Activated CD4-positive, alpha-beta T cell treated with anti-CD3 and anti-CD28 coated beads for 36 hours (primary cell): ENCODE data around the gene DCAF11. TPM values are rescaled to one million over a fixed set of nuclear protein-coding genes. Genes with fewer than 3 reads are reported as not detected.

Experiments
- ATAC-seq: fragments of 200-7000 bp; cut with Tn5 transposase; one replicate; pipeline ENCODE4 v1.10.0; 2021; ENCODE audit warnings: mild to moderate bottlenecking, moderate library complexity
- CTCF ChIA-PET: fragments of 350-600 bp; sonication (Branson Sonifier 250); formaldehyde crosslinking; loops from one replicate; lab custom pipeline; 2021; ENCODE audit warnings: antibody characterized with exemption; lab: Charles Lee
- POLR2A ChIA-PET: fragments of 350-600 bp; sonication (Branson Sonifier 250); formaldehyde crosslinking; loops from one replicate; lab custom pipeline; 2021; ENCODE audit warnings: antibody characterized with exemption, inconsistent platforms; lab: Charles Lee
- DNase-seq: peaks from one replicate; pipeline ENCODE4 v3.0.0-alpha.2; 2020
- H3K27ac Mint-ChIP-seq: one replicate; pipeline ENCODE4 v1.8.0; 2021; ENCODE audit warnings: mixed read lengths
- H3K27me3 Mint-ChIP-seq: one replicate; pipeline ENCODE4 v1.8.0; 2021; ENCODE audit warnings: mixed read lengths
- H3K36me3 Mint-ChIP-seq: one replicate; pipeline ENCODE4 v1.8.0; 2021; ENCODE audit warnings: low read depth, mixed read lengths
- H3K4me1 Mint-ChIP-seq: one replicate; pipeline ENCODE4 v1.8.0; 2021; ENCODE audit warnings: mixed read lengths
- H3K4me3 Mint-ChIP-seq: one replicate; pipeline ENCODE4 v1.8.0; 2021; ENCODE audit warnings: mild to moderate bottlenecking, moderate library complexity, mixed read lengths
- H3K9me3 Mint-ChIP-seq: one replicate; pipeline ENCODE4 v1.8.0; 2021; ENCODE audit warnings: low read depth, mixed read lengths
- intact Hi-C, 2 experiments: fragments of 100-400 bp; cut with DNase I in 1 of 2; cut with micrococcal nuclease in 1 of 2; formaldehyde crosslinking; loops; one replicate each; pipeline versions ENCODE4 v1.14.2 to v1.15.1; 2022 to 2024; cut with DNase I, micrococcal nuclease
- total RNA-seq, 2 experiments: library from RNA; stranded (reverse); gene quantifications; one replicate each; pipeline ENCODE4 v1.2.3, GENCODE V29; 2021

Gene DCAF11
- total RNA-seq, 2 experiments from 2014 or later, result 74.0 to 86.2 TPM

DNA sequence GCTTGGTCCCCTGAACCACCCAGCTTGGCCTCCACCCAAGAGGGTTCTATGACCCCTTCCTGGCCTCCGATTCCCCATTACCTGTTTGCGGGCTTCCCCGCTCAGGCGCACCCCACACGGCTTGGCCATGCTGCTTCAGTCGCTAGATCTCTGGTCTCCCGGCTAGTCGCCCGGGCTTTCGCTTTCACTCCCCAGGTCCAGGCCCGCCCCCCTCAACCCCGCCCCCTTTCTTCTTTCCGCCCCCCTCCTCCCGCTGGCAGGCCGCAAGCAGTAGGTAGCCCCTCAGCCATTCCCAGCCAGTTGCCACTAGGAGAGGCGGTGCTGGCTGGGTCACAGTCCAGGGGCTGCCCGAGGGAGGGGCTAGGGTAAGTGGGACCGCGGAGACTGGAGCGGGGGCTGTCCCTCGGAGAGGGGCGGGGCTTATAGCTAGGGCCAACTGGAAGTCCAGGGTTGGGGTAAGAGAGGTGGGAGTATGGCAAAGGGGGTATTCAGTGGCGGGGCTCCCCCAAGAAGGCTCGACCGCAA is 31.9 kb downstream of the DCAF11 start, which contains the start of gene PSME2:
Gene PSME2, minus strand, starts transcription at position 158 of the 525 bp plus-strand sequence. Its CDS starts 29 bp downstream, at position 129.
- Mint-ChIP-seq H3K4me3 (peak within 1 kb of the TSS; percentile 94), H3K27me3 (no peaks in the 10 kb centered on the region), H3K27ac (peak within 1 kb of the TSS; percentile 97), H3K9me3 (no peaks in the 10 kb centered on the region), H3K4me1 (peaks cover 61% of the 10 kb centered on the region), H3K36me3 (peaks cover 74% of the 10 kb centered on the region)
- intact Hi-C loops, result loop anchor here (1.0 to 10.0 kb wide), 11 partner anchors 10 to 1112 kb away; partner anchors contain the start of genes ACIN1 (in 1 of the 2), C14orf119 (in 1 of the 2), CHMP4A (in 1 of the 2) and DCAF11 (in 1 of the 2)
- ChIA-PET POLR2A (interaction anchor here (0.5 to 4.1 kb wide), 12 partner anchors 8 to 857 kb away, joined by 3 to 36 read pairs (median 5); partner anchors contain the start of genes DCAF11, IRF9, NRL and PABPN1), CTCF (interaction anchor here (0.6 to 3.6 kb wide), 19 partner anchors 9 to 1089 kb away, joined by 3 to 43 read pairs (median 4); partner anchors contain the start of genes CIDEB, DCAF11, IPO4 and IRF9)
- ATAC-seq (peak; percentile 74), DNase-seq (peak; percentile 95)

DNA sequence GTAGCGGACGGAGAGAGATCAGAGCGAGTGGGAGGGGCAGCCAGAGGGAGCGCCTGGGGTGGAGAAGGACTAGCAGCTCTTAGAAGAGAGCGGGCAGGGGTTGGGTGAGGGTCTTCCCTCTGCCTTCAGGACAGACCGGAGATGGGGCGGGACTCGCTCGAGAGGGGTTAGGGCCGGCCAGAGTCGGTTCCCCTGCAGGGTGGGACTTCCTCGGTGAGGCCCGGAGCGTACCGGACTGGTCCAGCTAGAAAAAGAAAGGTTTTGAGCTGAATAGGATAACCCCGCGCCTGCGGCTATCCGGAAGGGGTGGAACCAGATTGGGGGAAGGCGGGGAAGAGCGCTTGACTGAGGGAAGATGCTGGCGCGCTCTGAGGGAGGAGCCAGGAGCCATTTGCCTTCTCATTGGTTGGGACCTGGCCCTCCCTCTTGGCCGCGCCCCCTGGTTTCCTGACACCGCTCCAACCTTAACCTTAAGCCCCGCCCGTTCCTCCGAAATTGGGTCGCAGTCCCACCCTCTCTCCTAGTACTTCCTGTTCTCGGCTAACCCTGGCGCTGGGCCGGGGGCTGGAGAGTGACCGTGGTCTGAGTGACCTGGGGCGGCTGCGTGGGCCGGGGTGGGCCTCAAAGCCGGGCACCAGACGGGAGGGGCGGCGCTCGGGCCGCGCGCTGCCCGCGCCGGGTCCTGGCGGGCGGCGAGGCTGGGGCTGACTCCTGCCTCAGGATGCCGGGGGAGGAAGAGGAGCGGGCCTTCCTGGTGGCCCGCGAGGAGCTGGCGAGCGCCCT is 32.6 kb downstream of the DCAF11 start, which contains the start of gene RNF31:
Gene RNF31, plus strand, starts transcription at position 521 of the 783 bp plus-strand sequence. Its CDS starts 201 bp downstream, at position 722.
- DNase-seq, result peak; percentile 99
- intact Hi-C loops, result loop anchor here (1.0 to 10.0 kb wide), 18 partner anchors 11 to 1112 kb away; partner anchors contain the start of genes CHMP4A (in 2 of the 2), DCAF11 (in 2 of the 2), IPO4 (in 2 of the 2) and IRF9 (in 2 of the 2)
- ATAC-seq, result peak; percentile 89
- peak within 1 kb of the TSS; percentile 94 for H3K4me3 Mint-ChIP-seq
- H3K27me3 Mint-ChIP-seq, result no peaks in the 10 kb centered on the region
- peak within 1 kb of the TSS; percentile 97 for H3K27ac Mint-ChIP-seq
- ChIA-PET POLR2A (interaction anchor here (0.5 to 4.1 kb wide), 12 partner anchors 9 to 858 kb away, joined by 3 to 36 read pairs (median 5); partner anchors contain the start of genes DCAF11, IRF9, NRL and PABPN1), CTCF (interaction anchor here (0.6 to 3.6 kb wide), 19 partner anchors 9 to 193 kb away, joined by 3 to 43 read pairs (median 4); partner anchors contain the start of genes CIDEB, DCAF11, IPO4 and IRF9)
- H3K4me1 Mint-ChIP-seq, result peaks cover 57% of the 10 kb centered on the region
- H3K36me3 Mint-ChIP-seq, result peaks cover 73% of the 10 kb centered on the region
- no peaks in the 10 kb centered on the region for H3K9me3 Mint-ChIP-seq

DNA sequence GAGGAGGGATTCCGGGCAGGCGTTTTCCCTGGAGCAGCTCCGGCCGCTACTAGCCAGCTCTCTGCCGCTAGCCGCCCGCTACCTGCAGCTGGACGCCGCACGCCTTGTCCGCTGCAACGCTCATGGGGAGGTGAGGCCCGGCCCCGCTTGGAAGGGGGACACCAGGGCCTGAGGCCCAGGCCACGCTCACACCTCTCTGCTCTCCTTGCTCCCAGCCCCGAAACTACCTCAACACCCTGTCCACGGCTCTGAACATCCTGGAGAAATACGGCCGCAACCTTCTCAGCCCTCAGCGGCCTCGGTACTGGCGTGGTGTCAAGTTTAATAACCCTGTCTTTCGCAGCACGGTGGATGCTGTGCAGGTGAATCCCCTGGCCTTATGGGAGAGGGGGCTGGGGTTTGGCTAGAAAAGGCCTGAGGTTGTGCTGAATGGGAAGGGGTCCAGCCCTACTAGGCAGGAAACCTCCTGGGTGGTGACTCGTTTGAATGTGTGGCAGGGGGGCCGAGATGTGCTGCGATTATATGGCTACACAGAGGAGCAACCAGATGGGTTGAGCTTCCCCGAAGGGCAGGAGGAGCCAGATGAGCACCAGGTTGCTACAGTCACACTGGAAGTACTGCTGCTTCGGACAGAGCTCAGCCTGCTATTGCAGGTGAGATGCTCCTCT is 33.3 kb downstream of the DCAF11 start:
- ChIA-PET POLR2A (interaction anchor here (1.7 to 4.1 kb wide), 4 partner anchors 13 to 95 kb away, joined by 6 to 36 read pairs (median 14); partner anchors contain the start of genes DCAF11, IRF9, NRL and PCK2), CTCF (interaction anchor here (0.6 to 3.6 kb wide), 12 partner anchors 8 to 516 kb away, joined by 3 to 43 read pairs (median 5); partner anchors contain the start of genes CIDEB, DCAF11, IRF9 and NRL)
- intact Hi-C loops, result loop anchor here (1.0 to 10.0 kb wide), 17 partner anchors 12 to 1113 kb away; partner anchors contain the start of genes CHMP4A (in 2 of the 2), IPO4 (in 2 of the 2), IRF9 (in 2 of the 2) and ACIN1 (in 1 of the 2)
- Mint-ChIP-seq H3K27me3 (no peaks in the 10 kb centered on the region), H3K4me3 (peak overlapping the region; percentile 94), H3K36me3 (peaks cover 69% of the 10 kb centered on the region), H3K27ac (peak overlapping the region; percentile 78), H3K4me1 (peaks cover 53% of the 10 kb centered on the region), H3K9me3 (no peaks in the 10 kb centered on the region)
- peak; percentile 29 for DNase-seq
- ATAC-seq, result no peak

DNA sequence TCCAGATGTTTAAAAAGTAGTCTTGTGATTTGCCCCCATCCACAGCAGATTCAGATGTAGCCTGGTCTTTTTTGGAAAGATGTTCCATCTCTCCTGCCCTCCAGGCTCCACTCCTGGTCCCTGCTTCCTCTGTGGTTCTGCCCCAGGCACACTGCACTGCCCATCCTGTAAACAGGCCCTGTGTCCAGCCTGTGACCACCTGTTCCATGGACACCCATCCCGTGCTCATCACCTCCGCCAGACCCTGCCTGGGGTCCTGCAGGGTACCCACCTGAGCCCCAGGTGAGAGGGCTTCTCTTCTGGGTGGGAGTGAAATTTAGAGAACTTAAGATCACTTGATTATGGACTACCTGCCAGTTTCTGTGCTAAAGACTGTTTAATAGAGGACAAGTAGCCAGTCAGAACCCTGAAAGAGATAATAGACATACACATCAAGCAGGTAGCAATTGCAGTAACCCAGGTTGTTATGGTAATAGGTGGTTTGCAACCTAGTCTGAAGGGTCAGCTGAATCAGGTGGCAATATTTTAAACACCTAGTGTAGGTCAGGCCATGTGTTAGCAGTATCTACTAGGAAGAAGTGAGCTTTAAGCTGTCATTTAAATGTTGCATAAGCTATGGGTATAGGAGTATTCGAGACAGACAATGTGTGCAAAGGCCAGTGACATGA is 34.9 kb downstream of the DCAF11 start:
- peak overlapping the region; percentile 94 for H3K4me3 Mint-ChIP-seq
- DNase-seq (no peak), ATAC-seq (no peak)
- POLR2A ChIA-PET, result no interaction called here
- peaks cover 58% of the 10 kb centered on the region for H3K36me3 Mint-ChIP-seq
- CTCF ChIA-PET, result interaction anchor here (1.0 to 2.7 kb wide), 4 partner anchors 11 to 41 kb away, joined by 4 to 21 read pairs (median 7); partner anchors contain the start of genes DCAF11, IRF9 and NRL
- H3K27ac Mint-ChIP-seq, result no peak overlapping the region
- H3K4me1 Mint-ChIP-seq, result peaks cover 38% of the 10 kb centered on the region
- intact Hi-C loops, result loop anchor here (5.0 to 10.0 kb wide), 4 partner anchors 148 to 1115 kb away; partner anchors contain the start of genes ACIN1 (in 1 of the 2), C14orf119 (in 1 of the 2), DHRS1 (in 1 of the 2) and NGDN (in 1 of the 2)
- H3K9me3 Mint-ChIP-seq, result no peaks in the 10 kb centered on the region
- H3K27me3 Mint-ChIP-seq, result no peaks in the 10 kb centered on the region

DNA sequence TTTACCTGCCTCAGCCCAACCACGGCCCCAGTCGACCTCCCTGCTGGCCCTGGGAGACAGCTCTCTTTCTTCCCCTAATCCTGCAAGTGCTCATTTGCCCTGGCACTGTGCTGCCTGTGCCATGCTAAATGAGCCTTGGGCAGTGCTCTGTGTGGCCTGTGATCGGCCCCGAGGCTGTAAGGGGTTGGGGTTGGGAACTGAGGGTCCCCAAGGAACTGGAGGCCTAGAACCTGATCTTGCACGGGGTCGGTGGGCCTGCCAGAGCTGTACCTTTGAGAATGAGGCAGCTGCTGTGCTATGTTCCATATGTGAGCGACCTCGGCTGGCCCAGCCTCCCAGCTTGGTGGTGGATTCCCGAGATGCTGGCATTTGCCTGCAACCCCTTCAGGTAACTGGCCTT is 35.5 kb downstream of the DCAF11 start:
- no peaks in the 10 kb centered on the region for H3K27me3 Mint-ChIP-seq
- DNase-seq, result no peak
- ATAC-seq, result no peak
- ChIA-PET POLR2A (no interaction called here), CTCF (interaction anchor here (0.5 to 2.7 kb wide), 4 partner anchors 11 to 81 kb away, joined by 3 to 21 read pairs (median 7); partner anchors contain the start of genes DCAF11, IRF9 and NRL)
- peaks cover 60% of the 10 kb centered on the region for H3K36me3 Mint-ChIP-seq
- peaks cover 32% of the 10 kb centered on the region for H3K4me1 Mint-ChIP-seq
- H3K9me3 Mint-ChIP-seq, result no peaks in the 10 kb centered on the region
- intact Hi-C loops, result no loop called here
- no peak overlapping the region for H3K27ac Mint-ChIP-seq
- H3K4me3 Mint-ChIP-seq, result no peak overlapping the region

DNA sequence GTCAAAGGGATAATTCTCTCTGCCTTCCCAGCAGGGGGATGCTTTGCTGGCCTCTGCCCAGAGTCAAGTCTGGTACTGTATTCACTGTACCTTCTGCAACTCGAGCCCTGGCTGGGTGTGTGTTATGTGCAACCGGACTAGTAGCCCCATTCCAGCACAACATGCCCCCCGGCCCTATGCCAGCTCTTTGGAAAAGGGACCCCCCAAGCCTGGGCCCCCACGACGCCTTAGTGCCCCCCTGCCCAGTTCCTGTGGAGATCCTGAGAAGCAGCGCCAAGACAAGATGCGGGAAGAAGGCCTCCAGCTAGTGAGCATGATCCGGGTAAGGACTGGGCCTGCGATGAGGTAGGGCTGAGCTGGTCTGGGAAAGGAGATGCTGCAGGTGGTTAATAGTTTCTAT is 36.0 kb downstream of the DCAF11 start:
- H3K27ac Mint-ChIP-seq, result no peak overlapping the region
- DNase-seq, result no peak
- intact Hi-C loops, result no loop called here
- POLR2A ChIA-PET, result no interaction called here
- peaks cover 59% of the 10 kb centered on the region for H3K36me3 Mint-ChIP-seq
- H3K9me3 Mint-ChIP-seq, result no peaks in the 10 kb centered on the region
- CTCF ChIA-PET, result interaction anchor here (0.5 to 2.7 kb wide), 4 partner anchors 10 to 81 kb away, joined by 3 to 21 read pairs (median 7); partner anchors contain the start of genes DCAF11, IRF9 and NRL
- no peaks in the 10 kb centered on the region for H3K27me3 Mint-ChIP-seq
- no peak overlapping the region for H3K4me3 Mint-ChIP-seq
- ATAC-seq, result no peak
- H3K4me1 Mint-ChIP-seq, result peaks cover 27% of the 10 kb centered on the region

DNA sequence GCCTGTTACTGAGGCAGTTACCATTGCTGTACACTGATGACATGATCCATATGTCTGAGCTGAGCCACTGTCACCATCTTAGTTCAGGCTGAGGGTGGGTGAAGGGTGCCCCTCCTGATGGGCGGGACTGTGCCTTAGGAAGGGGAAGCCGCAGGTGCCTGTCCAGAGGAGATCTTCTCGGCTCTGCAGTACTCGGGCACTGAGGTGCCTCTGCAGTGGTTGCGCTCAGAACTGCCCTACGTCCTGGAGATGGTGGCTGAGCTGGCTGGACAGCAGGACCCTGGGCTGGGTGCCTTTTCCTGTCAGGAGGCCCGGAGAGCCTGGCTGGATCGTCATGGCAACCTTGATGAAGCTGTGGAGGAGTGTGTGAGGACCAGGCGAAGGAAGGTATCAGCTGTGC is 36.4 kb downstream of the DCAF11 start:
- H3K4me1 Mint-ChIP-seq, result peaks cover 25% of the 10 kb centered on the region
- no peak for ATAC-seq
- no peak for DNase-seq
- no peak overlapping the region for H3K27ac Mint-ChIP-seq
- intact Hi-C loops, result no loop called here
- H3K4me3 Mint-ChIP-seq, result no peak overlapping the region
- ChIA-PET CTCF (interaction anchor here (2.4 to 2.7 kb wide), 2 partner anchors 10 to 42 kb away, joined by 10 to 21 read pairs; partner anchors contain the start of gene IRF9), POLR2A (interaction anchor here (0.8 to 1.2 kb wide), 2 partner anchors 9 to 11 kb away, joined by 4 to 5 read pairs; partner anchors contain the start of gene IRF9)
- H3K9me3 Mint-ChIP-seq, result no peaks in the 10 kb centered on the region
- H3K27me3 Mint-ChIP-seq, result no peaks in the 10 kb centered on the region
- H3K36me3 Mint-ChIP-seq, result peaks cover 59% of the 10 kb centered on the region

DNA sequence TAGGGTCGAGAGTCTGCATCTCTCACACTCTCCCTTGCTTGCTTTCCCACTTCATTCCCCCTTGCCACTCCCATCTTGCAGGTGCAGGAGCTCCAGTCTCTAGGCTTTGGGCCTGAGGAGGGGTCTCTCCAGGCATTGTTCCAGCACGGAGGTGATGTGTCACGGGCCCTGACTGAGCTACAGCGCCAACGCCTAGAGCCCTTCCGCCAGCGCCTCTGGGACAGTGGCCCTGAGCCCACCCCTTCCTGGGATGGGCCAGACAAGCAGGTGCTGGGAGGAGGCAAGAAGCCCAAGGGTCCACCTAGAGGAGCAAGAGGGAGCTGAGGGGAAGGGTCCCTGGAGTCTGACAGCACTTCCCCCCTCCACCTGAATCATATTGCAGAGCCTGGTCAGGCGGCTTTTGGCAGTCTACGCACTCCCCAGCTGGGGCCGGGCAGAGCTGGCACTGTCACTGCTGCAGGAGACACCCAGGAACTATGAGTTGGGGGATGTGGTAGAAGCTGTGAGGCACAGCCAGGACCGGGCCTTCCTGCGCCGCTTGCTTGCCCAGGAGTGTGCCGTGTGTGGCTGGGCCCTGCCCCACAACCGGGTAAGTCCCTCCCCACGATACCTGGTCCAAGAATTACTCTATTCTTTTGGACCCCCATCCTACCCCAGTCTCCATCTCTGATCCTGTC is 37.0 kb downstream of the DCAF11 start:
- Mint-ChIP-seq H3K4me1 (peaks cover 25% of the 10 kb centered on the region), H3K36me3 (peaks cover 56% of the 10 kb centered on the region), H3K27me3 (no peaks in the 10 kb centered on the region), H3K27ac (no peak overlapping the region), H3K4me3 (no peak overlapping the region), H3K9me3 (no peaks in the 10 kb centered on the region)
- ChIA-PET POLR2A (interaction anchor here (0.8 to 1.2 kb wide), 3 partner anchors 8 to 10 kb away, joined by 3 to 5 read pairs (median 4); partner anchors contain the start of genes EMC9 and IRF9), CTCF (interaction anchor here (2.4 to 2.7 kb wide), 2 partner anchors 9 to 43 kb away, joined by 10 to 21 read pairs; partner anchors contain the start of gene IRF9)
- ATAC-seq, result no peak
- DNase-seq, result no peak
- intact Hi-C loops, result no loop called here

DNA sequence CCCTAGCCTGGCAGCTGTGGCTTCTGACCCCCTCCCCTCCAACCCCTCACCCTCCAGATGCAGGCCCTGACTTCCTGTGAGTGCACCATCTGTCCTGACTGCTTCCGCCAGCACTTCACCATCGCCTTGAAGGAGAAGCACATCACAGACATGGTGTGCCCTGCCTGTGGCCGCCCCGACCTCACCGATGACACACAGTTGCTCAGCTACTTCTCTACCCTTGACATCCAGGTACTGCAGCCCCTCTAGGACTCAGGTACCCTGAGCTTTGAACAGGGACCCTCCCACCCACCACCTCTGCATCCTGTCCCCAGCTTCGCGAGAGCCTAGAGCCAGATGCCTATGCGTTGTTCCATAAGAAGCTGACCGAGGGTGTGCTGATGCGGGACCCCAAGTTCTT is 40.5 kb downstream of the DCAF11 start:
- no peak for ATAC-seq
- no peak overlapping the region for H3K4me3 Mint-ChIP-seq
- H3K27ac Mint-ChIP-seq, result no peak overlapping the region
- CTCF ChIA-PET, result interaction anchor here (1.2 kb wide), 1 partner anchor 8 kb away, joined by 6 read pairs; the partner anchor contains the start of gene RNF31
- H3K36me3 Mint-ChIP-seq, result peaks cover 53% of the 10 kb centered on the region
- intact Hi-C loops, result no loop called here
- no peaks in the 10 kb centered on the region for H3K27me3 Mint-ChIP-seq
- POLR2A ChIA-PET, result no interaction called here
- H3K9me3 Mint-ChIP-seq, result no peaks in the 10 kb centered on the region
- DNase-seq, result no peak
- peaks cover 6% of the 10 kb centered on the region for H3K4me1 Mint-ChIP-seq
